Nasal cavity respiratory epithelium epithelial cell of viscerocranial mucosa (primary cell): ENCODE data around the gene ACTR1B. TPM values are rescaled to one million over a fixed set of nuclear protein-coding genes. Genes with fewer than 3 reads are reported as not detected.

Experiments
- total RNA-seq: library from RNA; depleted of rRNA; stranded (reverse); fragments of >200 nt; gene quantifications from 2 replicates; pipeline ENCODE4 v1.2.3, GENCODE V29; 2014

The ACTR1B gene
- total RNA-seq: 28.4 and 37.8 TPM in 2 replicates

DNA sequence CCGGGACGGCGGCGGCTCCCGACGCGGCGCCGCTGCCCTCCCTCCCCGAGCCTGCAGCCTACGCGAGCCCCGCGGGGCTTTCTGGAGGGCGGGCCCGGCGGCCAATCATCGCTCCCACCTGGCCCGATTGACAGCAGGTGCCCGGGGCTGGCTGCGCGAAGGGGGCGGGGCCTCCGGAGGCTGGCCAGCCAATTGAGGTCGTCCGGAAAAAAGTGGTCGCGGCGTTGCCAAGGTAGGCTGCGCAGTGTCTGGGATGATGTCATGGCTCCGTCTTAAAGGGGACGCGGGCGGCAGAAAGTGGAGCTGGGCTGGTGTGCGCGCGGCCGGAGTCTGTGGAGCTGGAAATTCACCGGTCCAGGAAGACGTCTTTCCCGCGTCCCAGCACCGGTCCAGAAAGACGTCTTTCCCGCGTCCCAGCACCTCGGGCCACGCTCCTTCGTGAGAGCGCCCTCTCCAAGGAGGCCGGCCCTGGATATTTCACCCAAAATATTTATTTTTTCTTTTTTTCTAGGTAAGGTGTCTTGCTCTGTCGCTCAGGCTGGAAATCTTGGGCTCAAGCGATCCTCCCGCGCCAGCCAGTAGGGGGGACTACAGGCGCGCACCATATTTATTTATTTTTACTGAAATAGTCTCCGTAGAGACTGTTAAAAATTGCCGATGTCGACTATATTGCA is at the start of gene ACTR1B:
ACTR1B (minus strand) TSS at position 83 of the 674 bp plus-strand sequence. CDS start 154 bp downstream, outside the sequence.

GRCh38 chr2:97669448-97669847 is 5.6 kb upstream of the ACTR1B start, which contains the start of gene C2orf92:
Gene C2orf92, plus strand, starts transcription at chr2:97669713. Its CDS starts 76 bp downstream, at chr2:97669789.

DNA sequence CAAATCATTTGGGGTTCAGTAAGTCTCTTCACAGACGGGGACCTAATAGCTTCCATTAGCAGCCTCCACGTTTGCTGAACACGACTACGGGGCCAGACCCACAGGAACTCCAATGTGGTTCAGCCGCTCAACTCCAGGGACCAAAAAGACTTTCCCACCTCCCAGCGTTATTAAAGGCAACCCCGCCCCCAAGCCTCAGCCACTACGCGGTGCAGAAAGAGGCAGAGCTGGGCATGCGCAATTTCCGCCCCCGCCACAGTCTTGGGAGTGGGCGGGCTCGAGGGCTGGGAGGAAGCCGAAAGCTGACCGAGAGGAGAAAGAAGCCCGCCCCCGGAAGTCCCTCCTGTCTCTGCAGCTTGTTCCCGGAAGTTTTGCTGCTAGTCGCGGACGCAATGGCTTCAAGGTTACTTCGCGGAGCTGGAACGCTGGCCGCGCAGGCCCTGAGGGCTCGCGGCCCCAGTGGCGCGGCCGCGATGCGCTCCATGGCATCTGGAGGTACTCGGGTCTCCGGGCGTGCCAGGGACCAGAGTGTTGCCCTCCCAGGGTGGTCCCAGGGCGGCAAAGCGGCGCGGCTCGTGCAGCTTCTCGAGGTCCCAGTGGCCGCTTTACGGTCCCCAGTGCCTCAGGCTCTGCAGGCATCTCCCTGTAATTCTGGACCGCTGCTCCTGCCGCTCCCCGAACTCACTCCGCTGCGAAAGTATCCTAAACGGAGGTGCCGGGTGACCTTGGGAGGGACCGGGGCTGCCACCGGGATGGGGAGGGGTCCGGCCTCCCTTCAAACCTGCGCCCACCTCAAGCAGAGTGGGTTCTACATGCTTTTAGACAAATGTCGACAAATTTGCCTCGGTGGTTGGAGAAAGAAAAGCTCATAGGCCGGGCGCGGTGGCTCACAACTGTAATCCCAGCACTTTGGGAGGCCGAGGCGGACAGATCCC is 17.9 kb downstream of the ACTR1B start, which contains the start of gene COX5B:
COX5B (plus strand) TSS at position 368 of the 935 bp plus-strand sequence; CDS start at position 393, 25 bp downstream.

Other genes starting within 250 kb of the ACTR1B start
- gene ANKRD36B, start 74.2 kb downstream of the ACTR1B start, total RNA-seq: 5.8 and 23.4 TPM in 2 replicates
- gene COX5B, start 18.0 kb downstream of the ACTR1B start, total RNA-seq: 231 and 435 TPM in 2 replicates
- 1.0 and 3.1 TPM in 2 replicates for gene C2orf92, start 5.7 kb upstream of the ACTR1B start, total RNA-seq
- 0.07 TPM in 1 of 2 replicates, not detected in the other for gene ZAP70, start 49.5 kb upstream of the ACTR1B start, total RNA-seq